GM19463 (cell line): ENCODE measurements around the gene AP1G2.
"Not testable (repeated sequence)": the region's sequence is repeated elsewhere in the genome, so short reads cannot be mapped to it uniquely, and the experiment has no call there.

Experiments
- ATAC-seq: cut with Tn5 transposase; IDR thresholded peaks from one replicate; pipeline ENCODE4 v1.9.1; 2021; ENCODE audit warnings: mild to moderate bottlenecking, moderate library complexity; ENCODE audit not compliant: unreplicated experiment

The AP1G2 gene

GRCh38 chr14:23567186-23568020, at the start of gene AP1G2:
AP1G2 (minus strand) TSS chr14:23567791; CDS start chr14:23567314, 477 bp downstream.
- ATAC-seq = peak; percentile 94

- no peak for ATAC-seq
Observed at GRCh38 chr14:23615856-23616255, 48.3 kb upstream of the AP1G2 start.

GRCh38 chr14:23614395-23614828, 46.8 kb upstream of the AP1G2 start:
- no peak for ATAC-seq

GRCh38 chr14:23613242-23614070, 45.9 kb upstream of the AP1G2 start:
- no peak for ATAC-seq

GRCh38 chr14:23612802-23613201, 45.2 kb upstream of the AP1G2 start:
- ATAC-seq = no peak

- no peak for ATAC-seq
Observed at GRCh38 chr14:23612354-23612732, 44.8 kb upstream of the AP1G2 start.

GRCh38 chr14:23610815-23611289, 43.3 kb upstream of the AP1G2 start:
- ATAC-seq = no peak

- ATAC-seq = no peak
Observed at GRCh38 chr14:23610090-23610814, 42.7 kb upstream of the AP1G2 start.

- not testable (repeated sequence) for ATAC-seq
Observed at GRCh38 chr14:23609411-23610089, 42.0 kb upstream of the AP1G2 start.

- ATAC-seq = no peak
Observed at GRCh38 chr14:23609001-23609400, 41.4 kb upstream of the AP1G2 start.

GRCh38 chr14:23608454-23608853, 40.9 kb upstream of the AP1G2 start:
- no peak for ATAC-seq

- peak; percentile 84 for ATAC-seq
Observed at GRCh38 chr14:23605931-23606585, 38.5 kb upstream of the AP1G2 start.

- ATAC-seq = no peak
Observed at GRCh38 chr14:23604675-23605170, 37.1 kb upstream of the AP1G2 start.

GRCh38 chr14:23604148-23604547, 36.6 kb upstream of the AP1G2 start:
- ATAC-seq = no peak

- ATAC-seq = no peak
Observed at GRCh38 chr14:23603103-23603502, 35.5 kb upstream of the AP1G2 start.

GRCh38 chr14:23602181-23603095, 34.8 kb upstream of the AP1G2 start:
- ATAC-seq = no peak

GRCh38 chr14:23601845-23602180, 34.2 kb upstream of the AP1G2 start:
- peak; percentile 35 for ATAC-seq

- ATAC-seq = no peak
Observed at GRCh38 chr14:23601424-23601823, 33.8 kb upstream of the AP1G2 start.

- ATAC-seq = no peak
Observed at GRCh38 chr14:23600806-23601205, 33.2 kb upstream of the AP1G2 start.
